ENCODE results near the gene STAG3.

The STAG3 gene

GRCh38 chr7:100156331-100157068 lies 21.2 kb upstream of the STAG3 start:
- FAIRE-seq: no peak

DNA sequence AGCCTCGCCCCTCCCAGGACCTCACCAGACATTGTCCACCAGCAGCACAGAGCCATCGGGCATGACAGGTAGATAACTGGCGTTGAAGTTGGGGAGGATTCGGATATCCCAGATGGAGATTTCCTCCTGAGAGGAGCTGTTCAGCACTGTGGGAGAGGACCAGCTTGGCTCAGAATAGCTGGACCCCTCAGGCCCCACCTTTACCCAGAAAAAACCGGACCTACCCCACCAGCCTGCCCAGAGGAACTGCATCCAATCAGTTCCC lies 20.7 kb upstream of the STAG3 start:
- no peak for FAIRE-seq

GRCh38 chr7:100157334-100158228 lies 20.1 kb upstream of the STAG3 start:
- FAIRE-seq: no peak

DNA sequence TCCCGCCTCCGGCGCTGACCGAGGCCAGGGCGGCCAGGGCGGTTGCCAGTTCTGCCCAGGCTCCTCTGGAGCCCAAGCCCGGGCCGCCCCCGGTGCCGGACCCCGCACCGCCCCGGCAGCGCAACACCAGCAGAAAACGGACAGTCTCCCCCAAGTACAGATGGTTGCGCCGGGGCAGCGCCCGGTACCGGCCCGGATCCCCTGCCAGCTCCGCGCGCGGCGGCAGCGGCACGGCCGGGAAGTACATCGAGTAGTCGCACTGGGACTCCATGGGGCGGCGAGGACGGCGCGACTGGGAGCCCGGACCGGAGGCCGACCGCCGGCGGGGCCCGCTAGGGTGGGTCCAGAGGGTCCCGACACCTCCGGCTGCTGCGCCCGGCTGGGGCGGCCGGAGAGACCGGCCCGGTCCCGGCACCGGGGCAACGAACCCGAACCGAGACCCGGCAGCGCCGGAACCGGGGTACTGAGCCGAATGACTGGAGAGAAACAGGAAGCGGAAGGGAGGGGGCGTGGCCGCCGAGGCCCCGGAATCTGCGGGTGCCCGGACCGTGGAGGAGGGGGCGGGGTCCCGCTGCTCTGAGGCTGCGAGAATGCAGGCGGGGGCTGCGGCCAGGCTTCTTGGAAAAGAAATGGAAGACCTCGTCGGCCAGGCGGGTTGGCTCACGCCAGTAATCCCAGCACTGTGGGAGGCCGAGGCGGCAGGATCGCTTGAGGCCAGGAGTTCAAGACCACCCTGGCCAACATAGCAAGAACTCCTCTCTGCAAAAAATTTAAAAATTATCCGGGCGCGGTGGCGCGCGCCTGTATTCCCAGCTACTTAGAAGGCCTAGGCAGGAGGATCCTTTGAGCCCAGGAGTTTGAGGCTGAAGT lies 19.3 kb upstream of the STAG3 start, which contains the start of gene TRAPPC14:
TRAPPC14 (minus strand) TSS at position 495 of the 870 bp plus-strand sequence; CDS start at position 271, 224 bp downstream.
- no peak for FAIRE-seq

DNA sequence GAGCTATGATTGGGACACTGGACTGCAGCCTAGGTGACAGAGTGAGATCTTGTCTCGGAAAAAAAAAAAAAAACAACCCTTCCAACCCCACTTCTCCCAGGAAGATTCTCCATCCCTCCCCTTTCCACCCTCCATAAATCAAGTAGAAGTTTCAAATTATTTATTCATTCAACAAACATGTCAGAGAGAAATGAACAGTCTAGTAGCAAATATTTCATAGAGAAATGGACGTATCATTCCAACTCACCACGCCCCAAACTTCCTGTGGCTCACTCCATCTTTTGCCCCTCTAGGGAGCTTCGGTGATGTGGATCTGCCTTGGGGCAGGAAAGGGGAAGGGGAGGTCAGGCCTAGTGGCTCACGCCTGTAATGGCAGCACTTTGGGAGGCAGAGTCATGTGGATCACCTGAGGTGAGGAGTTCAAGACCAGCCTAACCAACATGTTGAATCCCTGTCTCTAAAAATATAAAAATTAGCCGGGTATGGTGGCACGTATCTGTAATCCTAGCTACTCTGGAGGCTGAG lies 18.6 kb upstream of the STAG3 start:
- no peak for FAIRE-seq

DNA sequence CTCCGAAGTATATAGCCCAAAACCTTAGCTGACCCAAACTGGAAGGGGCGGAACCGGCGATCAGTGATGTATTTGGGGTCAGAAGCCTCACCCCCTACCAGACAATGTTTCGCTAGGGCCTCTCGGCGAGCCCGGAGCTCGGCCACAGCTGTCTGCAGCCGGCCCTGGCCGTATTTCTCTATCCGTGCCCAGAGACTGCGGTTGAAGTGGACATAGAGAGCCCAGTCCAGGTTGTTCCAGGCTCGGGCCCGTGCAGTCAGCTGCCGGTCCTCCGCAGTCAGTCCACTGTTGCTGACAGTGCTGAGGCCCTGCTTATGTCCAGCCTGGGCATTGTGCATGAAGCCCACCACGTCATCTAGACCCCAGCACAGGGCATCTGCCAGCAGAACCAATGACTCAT lies 17.7 kb upstream of the STAG3 start:
- no peak for FAIRE-seq

DNA sequence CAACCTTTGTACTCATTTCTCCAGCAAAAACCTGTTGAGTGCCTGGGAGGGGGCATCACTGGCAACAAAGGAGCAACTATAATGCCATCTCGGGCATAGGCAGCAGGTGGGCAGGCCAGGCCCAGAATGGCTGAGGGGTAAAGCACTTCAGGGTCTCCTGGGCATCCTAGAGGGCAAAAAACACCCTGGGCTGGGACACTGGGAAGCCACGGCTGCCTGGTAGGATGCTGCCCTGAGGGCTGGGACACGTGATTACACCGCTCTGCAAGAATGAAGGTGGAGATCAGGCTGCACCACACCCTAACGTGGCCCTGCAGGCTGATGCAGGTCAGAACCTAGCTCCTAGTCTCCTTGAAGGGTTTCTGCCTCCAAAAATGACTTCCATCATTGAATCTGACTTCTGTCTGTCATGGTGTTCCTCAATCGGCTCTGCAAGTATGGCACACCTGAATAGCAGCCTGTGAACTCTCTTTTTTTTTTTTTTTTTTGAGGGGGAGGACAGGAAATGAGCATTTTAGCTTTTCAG lies 14.6 kb upstream of the STAG3 start:
- no peak for FAIRE-seq

DNA sequence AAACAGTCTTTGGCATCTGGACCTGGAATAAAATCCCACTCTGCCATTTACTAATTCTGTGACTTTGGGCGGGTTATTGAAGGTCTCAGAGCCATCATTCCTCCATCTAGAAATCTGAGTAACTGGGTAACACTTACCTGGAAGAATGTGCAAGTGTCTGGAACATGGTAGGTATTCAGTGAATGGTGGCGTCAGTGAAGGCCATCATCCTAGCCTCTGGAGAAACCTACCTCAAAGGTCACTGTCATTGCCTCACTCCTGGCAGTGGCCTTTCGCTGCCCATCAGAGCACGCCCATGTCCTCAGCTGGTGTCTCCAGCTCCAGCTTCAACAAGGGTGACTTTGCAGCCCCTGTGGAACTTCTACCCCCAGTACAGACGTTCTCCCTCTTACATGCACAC lies 13.8 kb upstream of the STAG3 start:
- FAIRE-seq: no peak

GRCh38 chr7:100166317-100166940 lies 11.3 kb upstream of the STAG3 start:
- no peak for FAIRE-seq

DNA sequence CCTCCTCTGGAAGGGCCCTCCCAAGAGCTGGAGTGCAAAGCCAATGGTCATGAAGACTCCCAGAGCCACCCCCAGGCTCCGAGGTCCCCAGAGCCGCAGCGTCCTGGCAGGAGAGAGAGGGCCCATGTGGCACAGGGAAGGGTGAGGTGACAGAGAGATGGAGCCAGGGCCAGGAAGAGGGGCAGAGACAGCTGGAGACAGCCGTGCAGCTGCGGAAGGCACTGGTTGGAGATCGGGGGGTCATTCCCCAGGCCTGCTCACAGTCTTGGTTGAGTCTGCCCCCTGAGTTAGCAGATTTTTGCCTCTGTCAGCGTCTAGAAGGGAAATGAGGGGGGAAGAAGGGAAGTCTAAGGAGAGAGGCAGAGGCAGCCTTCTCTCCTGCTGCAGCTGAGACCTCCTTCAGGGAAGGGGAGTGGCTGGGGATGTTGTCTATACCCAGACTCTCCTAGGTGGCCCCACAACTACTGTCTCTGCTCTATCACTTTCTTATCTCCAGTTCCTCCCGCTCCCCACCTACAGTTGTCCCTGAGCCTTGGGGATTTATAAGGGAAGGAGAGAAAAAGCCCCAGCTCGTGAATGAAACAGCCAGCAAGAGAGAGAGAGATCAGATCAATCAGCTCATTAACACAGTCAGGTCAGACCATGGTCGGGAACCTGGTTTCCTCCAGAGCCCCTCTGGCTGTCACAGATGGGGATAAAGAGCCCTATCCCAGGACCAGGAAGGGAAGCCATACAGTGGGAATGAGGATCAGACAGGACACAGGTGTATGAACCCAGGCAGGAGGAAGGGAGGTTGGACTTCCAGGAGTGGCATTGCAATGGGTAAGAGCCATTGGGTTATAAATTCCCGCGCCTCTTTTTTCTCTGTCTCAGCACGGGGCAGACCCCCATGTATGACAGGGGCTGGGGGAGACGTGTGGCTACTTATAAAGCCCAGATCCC lies 10.5 kb upstream of the STAG3 start:
- FAIRE-seq: no peak

DNA sequence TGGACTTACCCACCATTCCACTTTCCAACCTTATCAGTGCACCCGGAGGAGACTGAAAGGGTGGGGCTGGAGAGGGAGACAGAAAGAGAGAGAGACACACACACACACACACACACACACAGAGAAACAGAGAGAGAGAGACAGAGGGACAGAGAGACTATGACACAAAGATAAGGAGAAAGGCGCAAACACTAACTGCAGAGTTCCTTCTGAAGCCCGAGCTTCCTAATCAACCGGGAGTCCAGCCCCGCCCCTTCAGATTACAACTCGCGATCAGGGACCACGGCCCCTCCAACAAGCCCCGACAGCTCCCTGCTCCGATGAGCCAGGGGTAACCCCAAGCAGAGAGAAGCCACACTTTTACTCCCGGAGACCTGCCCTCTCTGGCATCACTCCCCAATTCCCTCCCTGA lies 9.8 kb upstream of the STAG3 start:
- no peak for FAIRE-seq

DNA sequence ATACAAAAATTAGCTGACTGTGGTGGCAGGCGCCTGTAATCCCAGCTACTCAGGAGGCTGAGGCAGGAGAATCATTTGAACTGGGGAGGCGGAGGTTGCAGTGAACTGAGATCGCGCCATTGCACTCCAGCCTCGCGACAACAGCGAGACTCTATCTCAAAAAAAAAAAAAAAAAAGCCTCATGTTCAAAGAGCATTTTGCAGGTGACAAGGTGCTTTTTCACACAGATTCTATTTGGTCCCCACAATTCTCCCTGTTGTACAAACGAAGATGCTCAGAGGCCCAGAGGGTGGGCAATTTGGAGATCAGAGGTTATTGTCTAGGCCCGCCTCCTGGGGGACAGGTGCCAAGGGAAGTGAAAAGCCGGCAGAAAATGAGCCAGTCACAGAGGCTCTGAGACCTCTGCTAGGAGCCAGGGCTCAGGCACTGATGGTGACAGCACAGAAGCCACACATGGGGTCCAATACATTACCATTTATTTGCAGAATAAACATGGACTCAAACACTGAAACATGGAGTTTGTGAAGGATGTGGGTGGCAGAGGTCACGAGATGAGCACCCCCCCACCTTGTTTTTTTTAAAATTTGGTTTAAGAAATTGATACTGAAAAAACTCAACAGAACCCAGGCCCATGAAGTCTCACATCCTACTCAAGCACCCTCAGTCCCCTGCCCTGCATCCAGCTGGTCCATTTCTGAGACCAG lies 8.4 kb upstream of the STAG3 start:
- no peak for FAIRE-seq

DNA sequence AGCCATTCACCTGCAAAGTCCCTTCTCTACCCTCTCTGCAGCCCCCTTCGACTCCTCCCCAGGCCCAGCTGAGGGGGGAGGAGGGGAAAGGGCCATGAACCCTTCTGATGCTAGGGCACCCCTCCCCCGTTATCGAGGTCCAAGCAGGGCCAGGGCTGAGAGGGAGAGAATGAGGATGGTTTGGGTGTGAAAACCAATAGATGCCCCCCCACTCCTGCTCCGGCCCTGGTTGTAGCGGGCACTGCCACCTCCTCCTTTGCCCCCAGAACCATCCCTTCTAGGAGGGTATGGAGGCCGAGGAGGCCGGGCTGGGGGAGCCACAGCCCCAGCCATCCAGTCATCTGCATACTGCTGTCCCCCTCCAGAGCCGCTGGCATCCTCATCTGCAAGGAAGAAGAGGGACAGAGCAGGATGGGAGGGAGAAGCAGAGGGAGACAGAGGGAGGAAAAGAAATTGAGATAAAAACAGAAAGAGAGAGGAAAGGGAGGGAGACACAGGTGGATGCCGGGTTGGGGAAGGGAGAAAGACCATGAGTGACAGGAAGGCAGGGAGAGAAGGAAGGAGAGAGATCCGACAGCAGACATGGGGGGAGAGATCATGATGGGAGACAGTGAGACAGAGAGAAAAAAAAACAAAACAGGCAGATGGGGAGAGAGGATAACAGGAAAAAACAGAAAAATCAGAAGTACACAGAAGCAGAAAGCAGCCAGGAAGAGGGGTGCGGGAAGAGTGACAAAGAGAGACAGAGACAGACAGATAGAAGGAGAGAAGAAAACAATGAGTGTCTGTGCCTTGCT lies 7.4 kb upstream of the STAG3 start:
- no peak for FAIRE-seq

DNA sequence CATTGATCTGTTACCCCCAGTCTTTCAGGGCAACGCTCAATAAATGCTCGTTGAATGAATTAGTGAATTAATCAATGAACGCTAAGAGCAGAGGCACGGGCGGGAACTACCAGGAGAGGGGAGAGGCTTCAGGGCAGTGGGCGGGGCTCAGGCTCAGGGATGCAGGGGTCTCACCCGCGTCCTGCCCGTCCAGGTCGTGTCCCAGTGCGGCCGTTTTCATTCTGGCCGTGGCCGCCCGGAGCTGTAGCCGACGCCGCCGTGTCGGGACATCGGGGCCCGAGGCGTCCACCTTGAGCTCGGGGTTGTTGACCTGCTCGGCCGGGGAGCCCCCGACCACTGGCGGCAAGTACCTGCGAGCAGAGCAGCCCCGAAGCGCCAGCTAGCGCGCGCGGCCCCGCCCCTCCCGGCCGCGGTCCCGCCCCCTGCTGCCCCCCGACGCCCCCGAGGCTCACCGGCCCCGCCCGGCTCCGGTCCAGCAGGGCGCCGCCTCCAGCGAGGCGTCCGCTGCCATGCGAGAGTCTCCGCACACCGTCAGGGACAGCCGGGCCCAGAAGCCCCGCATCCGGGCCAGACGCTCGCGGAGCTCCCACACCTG lies 6.5 kb upstream of the STAG3 start:
- FAIRE-seq: no peak

- no peak for FAIRE-seq
These were observed 5.9 kb upstream of the STAG3 start for GRCh38 chr7:100171840-100172239.

DNA sequence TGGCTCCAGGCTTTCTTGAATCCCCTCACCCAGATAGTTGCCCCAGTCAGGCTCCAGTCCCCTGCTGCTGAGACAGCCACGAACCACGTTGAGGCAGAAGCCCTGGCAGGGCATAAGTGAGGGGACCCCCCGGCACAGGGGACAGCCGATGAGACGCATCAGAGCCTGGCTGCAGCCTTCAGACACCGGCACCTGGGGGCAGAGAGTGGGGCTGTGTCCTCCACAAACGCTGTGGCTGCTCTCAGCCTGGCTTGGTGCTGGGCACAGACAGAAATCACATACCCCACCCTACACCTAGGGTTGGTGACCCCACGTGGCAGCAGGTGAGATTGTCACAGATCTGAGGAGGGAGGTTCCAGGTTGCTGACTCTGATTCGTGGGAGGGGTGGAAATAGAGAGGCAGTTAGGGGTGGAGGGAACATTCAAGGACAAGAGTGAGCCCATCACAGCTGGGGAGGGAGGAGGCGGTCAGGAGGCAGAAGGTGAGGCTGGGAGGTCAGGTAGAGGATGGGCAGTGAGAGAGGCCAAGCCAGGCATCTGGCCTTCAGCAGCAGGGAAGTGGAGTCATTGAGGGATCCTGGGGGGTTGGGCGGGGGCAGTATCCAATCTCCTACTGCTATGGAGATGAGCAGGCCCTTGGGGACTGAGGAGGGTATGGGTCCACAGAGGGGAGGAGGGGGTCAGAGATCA lies 3.8 kb upstream of the STAG3 start:
- FAIRE-seq: no peak

DNA sequence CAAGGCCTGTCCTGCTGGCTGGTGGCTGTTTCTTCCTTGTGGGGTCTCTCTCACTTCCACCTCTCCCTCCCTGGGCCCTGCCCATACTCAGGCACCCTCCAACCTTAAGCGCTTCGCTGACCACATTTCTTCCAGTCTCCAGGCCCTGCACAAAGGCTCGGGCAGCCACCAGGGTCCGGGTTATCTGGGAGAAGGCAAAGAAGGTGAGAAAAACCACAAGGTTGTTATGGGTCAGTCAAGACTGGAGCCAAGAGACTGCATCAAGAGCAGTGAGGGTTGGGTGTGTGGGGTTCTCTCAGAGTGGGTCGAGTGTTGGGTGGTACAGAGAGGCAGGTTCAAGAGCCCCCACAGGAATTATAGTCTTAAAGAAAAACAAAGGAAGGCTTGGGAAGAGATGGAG lies 3.1 kb upstream of the STAG3 start:
- FAIRE-seq: no peak

- no peak for FAIRE-seq
These were observed 2.3 kb upstream of the STAG3 start for GRCh38 chr7:100175296-100175935.

Data from TTC549 (cell line).